Upper lobe of right lung (tissue), 1 donor: ENCODE measurements around the gene ADIG. TPM values are rescaled to one million over a fixed set of nuclear protein-coding genes. Genes with fewer than 3 reads are reported as not detected.

Source experiments
- ATAC-seq: fragments of 200-7000 bp; cut with Tn5 transposase; one replicate; pipeline ENCODE4 v1.9.1; 2020; ENCODE audit warnings: mild to moderate bottlenecking, moderate library complexity
- DNase-seq: peaks from one replicate; pipeline ENCODE4 v3.0.0-alpha.2; 2020
- H3K27ac ChIP-seq: fragments of 200-600 bp; one replicate; pipeline ENCODE4 v1.8.0; 2022
- H3K27me3 ChIP-seq: fragments of 200-600 bp; one replicate; pipeline ENCODE4 v1.8.0; 2022; ENCODE audit warnings: mild to moderate bottlenecking
- H3K36me3 ChIP-seq: fragments of 200-600 bp; one replicate; pipeline ENCODE4 v1.8.0; 2022
- H3K4me1 ChIP-seq: fragments of 200-600 bp; one replicate; pipeline ENCODE4 v1.8.0; 2022
- H3K4me3 ChIP-seq: fragments of 200-600 bp; one replicate; pipeline ENCODE4 v1.8.0; 2022; ENCODE audit warnings: mild to moderate bottlenecking
- H3K9me3 ChIP-seq: fragments of 200-600 bp; one replicate; pipeline ENCODE4 v1.8.0; 2022
- intact Hi-C: fragments of 100-400 bp; cut with DNase I; formaldehyde crosslinking; loops from one replicate; pipeline ENCODE4 v1.11.0; 2022
- total RNA-seq: library from RNA; stranded (reverse); fragmentation: NEBNext Ultra II Directional; extraction: Animal tissue kit (Norgen Biotek cat#: 25700); gene quantifications from one replicate; pipeline ENCODE4 v1.2.1, GENCODE V29; 2021
- TF ChIP-seq, protein P1 (sequence below): fragments of 200-600 bp; IDR thresholded peaks from one replicate; pipeline ENCODE4 v1.8.0; 2022; ENCODE audit warnings: antibody characterized with exemption
- donor health status: DM: no; HTN: yes; CAD: no; lungs with severe emphysema.

ADIG gene
- total RNA-seq, 1 donor from 2014 or later = not detected

DNA sequence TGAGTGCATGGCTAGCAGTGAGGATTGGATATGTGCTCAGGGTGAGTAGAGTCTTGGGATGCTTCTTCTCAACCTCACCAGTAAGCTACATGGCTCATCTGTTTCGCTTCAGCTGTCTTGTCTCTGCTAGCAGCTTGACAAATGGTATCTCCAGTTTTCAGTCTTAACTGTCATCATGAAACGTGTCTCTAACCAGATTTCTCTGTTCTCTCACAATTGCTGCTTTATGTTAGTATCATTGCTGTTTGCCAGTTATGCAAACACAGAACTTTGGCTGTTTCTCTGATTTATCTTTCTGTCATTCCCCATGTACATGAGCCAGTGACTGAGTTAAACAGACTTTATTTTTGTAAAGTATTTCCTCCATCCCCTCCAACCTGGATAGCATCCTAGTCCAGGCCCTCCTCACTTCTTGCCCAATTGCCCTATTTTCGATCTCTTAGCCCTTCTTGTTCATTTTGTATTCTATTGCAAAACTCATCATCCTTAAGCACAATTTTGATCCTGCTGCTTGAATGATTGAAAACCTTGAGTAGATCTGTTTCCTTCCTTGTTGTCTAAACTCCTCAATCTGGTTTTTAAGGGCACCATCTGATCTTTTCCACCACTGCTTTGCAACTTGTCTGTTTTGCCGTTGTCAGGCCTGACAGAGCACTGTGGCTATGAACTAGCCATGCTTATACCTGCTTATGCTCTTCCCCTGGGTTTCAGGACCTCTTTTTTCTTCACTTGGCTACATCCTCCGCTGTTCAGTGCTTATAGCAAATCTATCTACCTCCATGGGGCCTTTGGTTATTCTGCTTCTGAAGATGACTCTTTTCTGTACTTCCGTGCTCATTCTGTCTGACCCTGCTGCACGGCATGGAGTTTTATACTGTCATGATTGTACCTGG is 37.7 kb upstream of the ADIG start:
- Histone ChIP-seq H3K36me3 (peaks cover 92% of the 10 kb centered on the region), H3K27ac (no peak overlapping the region), H3K9me3 (no peaks in the 10 kb centered on the region), H3K4me3 (no peak overlapping the region), H3K4me1 (no peaks in the 10 kb centered on the region), H3K27me3 (no peaks in the 10 kb centered on the region)
- DNase-seq (no peak), ATAC-seq (peak; percentile 33)
- intact Hi-C loops = no loop called here
- TF ChIP-seq, protein P1, sequence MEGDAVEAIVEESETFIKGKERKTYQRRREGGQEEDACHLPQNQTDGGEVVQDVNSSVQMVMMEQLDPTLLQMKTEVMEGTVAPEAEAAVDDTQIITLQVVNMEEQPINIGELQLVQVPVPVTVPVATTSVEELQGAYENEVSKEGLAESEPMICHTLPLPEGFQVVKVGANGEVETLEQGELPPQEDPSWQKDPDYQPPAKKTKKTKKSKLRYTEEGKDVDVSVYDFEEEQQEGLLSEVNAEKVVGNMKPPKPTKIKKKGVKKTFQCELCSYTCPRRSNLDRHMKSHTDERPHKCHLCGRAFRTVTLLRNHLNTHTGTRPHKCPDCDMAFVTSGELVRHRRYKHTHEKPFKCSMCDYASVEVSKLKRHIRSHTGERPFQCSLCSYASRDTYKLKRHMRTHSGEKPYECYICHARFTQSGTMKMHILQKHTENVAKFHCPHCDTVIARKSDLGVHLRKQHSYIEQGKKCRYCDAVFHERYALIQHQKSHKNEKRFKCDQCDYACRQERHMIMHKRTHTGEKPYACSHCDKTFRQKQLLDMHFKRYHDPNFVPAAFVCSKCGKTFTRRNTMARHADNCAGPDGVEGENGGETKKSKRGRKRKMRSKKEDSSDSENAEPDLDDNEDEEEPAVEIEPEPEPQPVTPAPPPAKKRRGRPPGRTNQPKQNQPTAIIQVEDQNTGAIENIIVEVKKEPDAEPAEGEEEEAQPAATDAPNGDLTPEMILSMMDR = no peak

DNA sequence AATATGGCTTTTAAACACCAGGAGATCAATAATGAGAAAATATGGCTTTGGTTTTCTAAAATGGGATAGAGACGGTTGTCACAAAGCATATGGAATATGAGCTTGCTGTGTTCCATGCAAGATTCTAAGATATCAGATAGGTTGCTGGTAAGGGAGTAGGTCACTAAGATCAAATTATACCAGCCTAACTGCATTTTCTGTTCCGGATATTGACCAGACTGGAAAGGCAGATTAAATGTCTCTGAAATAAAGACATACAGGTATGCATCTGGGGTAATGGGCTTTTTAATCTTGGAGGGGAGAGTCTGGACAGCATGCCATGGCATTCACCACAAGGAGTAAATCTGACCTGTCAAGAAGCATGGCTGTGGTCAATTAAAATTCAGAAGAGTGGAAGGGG is 35.2 kb upstream of the ADIG start:
- no peak overlapping the region for H3K4me3 ChIP-seq
- H3K9me3 ChIP-seq = no peaks in the 10 kb centered on the region
- no peaks in the 10 kb centered on the region for H3K27me3 ChIP-seq
- DNase-seq = no peak
- intact Hi-C loops = no loop called here
- ATAC-seq = no peak
- no peak overlapping the region for H3K27ac ChIP-seq
- H3K4me1 ChIP-seq = no peaks in the 10 kb centered on the region
- TF ChIP-seq, protein P1 = no peak
- H3K36me3 ChIP-seq = peaks cover 93% of the 10 kb centered on the region

DNA sequence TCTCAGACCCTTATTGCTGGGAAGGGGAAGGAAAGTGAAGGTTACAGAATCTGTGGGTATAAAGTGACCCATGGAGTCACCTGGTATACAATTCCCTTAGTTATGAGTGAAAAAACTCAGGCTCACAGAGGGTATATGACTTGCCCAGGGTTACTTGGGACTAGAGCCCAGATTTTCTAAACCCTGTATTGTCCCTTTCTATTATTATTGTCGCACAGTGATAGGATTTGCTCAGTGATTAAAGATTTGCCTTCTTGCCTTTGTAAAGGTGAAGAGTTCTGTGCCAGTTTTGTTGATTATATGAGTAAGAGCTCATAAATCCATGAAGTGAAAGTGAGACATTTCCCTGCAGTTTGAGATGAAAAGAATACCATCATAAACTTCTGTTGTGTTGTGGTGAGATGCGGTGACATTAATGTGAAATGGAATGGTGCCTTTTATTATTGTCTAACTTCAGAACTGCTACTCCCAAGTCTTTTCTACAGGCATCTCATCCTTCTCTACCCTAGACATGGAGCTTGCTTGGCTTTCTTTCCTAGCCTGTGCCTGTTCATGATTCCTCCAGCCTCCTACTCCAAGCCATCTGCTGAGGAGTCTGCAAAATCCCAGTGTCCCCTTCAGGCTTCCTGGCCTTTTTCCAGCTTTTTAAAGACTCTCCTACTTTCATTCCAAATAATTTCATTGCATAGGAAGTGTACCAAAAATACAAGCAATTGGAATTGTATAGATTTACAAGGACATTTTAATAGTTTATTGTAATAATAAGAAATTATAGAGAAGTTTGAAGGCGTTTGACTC is 33.5 kb upstream of the ADIG start:
- H3K36me3 ChIP-seq = peaks cover 92% of the 10 kb centered on the region
- H3K4me1 ChIP-seq = no peaks in the 10 kb centered on the region
- no peak overlapping the region for H3K27ac ChIP-seq
- TF ChIP-seq, protein P1 = no peak
- H3K4me3 ChIP-seq = no peak overlapping the region
- intact Hi-C loops = no loop called here
- H3K9me3 ChIP-seq = no peaks in the 10 kb centered on the region
- no peaks in the 10 kb centered on the region for H3K27me3 ChIP-seq
- DNase-seq = no peak
- ATAC-seq = no peak

DNA sequence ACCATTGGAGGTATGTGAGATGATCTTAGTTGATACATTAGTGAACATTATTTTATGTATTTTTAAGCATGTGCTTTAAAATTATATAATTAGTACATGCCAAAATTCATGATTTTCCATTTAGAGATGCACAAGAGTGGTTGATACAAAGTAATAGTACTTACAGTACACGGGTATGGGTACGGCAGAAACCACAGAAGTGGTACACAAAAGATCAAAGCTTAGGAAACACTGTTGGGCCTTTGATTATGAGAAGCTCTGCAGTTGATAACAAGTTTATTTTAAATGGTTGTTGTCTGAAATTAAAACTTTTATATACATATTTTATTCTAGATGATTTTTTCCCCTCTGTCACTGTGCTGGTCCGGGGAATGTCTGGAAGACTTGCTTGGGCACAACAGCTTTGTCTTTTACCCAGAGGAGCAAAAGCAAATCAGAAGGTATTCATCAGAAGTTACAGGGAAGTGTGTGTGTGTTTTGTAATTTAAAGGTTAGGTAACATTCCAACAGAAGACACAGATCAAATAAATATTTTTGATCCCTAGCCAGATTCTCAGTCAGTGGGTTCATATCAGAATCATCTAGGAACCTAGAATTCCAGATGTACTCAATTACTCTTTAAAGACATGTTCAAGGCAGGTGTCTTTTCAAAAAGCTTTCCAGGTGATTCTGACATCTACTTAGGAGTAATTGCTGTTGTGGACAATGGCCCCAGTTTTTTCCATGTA is 32.5 kb upstream of the ADIG start:
- Histone ChIP-seq H3K27me3 (no peaks in the 10 kb centered on the region), H3K9me3 (no peaks in the 10 kb centered on the region), H3K27ac (no peak overlapping the region), H3K4me3 (no peak overlapping the region), H3K4me1 (no peaks in the 10 kb centered on the region), H3K36me3 (peaks cover 95% of the 10 kb centered on the region)
- TF ChIP-seq, protein P1 = no peak
- intact Hi-C loops = no loop called here
- DNase-seq (no peak), ATAC-seq (no peak)

DNA sequence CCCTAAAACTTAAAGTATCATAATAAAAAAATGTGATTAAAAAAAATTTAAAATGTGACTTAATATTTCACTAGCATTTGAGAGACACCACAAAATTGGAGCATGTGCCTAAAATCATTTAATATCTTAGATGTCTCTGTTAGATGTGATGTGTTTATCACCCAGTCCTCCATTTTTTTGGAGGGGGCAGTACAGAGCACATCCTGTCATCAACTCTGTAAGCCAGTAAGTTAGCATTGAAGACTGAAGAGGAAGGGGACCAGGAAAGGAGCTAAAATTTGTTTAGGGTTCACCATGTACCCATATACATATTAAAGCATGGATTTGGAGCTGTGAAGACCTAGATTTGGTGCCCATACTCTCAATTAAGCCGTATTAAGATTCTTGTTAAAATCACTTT is 30.7 kb upstream of the ADIG start:
- intact Hi-C loops = no loop called here
- H3K27me3 ChIP-seq = no peaks in the 10 kb centered on the region
- DNase-seq = no peak
- peaks cover 97% of the 10 kb centered on the region for H3K36me3 ChIP-seq
- H3K4me1 ChIP-seq = no peaks in the 10 kb centered on the region
- no peaks in the 10 kb centered on the region for H3K9me3 ChIP-seq
- TF ChIP-seq, protein P1 = no peak
- ATAC-seq = no peak
- no peak overlapping the region for H3K27ac ChIP-seq
- H3K4me3 ChIP-seq = no peak overlapping the region
